ENCODE data around the gene SOX6. TPM values are rescaled to one million over a fixed set of nuclear protein-coding genes. Genes with fewer than 3 reads are reported as not detected.

SOX6 gene
- total RNA-seq, 1 donor from 2014 or later: not detected

- DNase-seq: no peak
- intact Hi-C loops (cut with micrococcal nuclease): loop anchor here (2.0 kb wide), 1 partner anchor 672 kb away; no protein-coding TSS in a partner anchor
- no peaks in the 10 kb centered on the region for H3K36me3 Mint-ChIP-seq (ENCODE audit: low read depth)
- no peaks in the 10 kb centered on the region for H3K9me3 Mint-ChIP-seq
- no peaks in the 10 kb centered on the region for H3K27me3 Mint-ChIP-seq
- no peak overlapping the region for H3K27ac Mint-ChIP-seq
- H3K4me1 Mint-ChIP-seq: no peaks in the 10 kb centered on the region
- H3K4me3 Mint-ChIP-seq: no peak overlapping the region
Measured at GRCh38 chr11:15940462-15941205, 415.7 kb downstream of the SOX6 start.

- Mint-ChIP-seq H3K27ac (no peak overlapping the region), H3K9me3 (no peaks in the 10 kb centered on the region), H3K4me3 (no peak overlapping the region), H3K36me3 (ENCODE audit: low read depth) (no peaks in the 10 kb centered on the region), H3K4me1 (no peaks in the 10 kb centered on the region), H3K27me3 (peaks cover 1% of the 10 kb centered on the region)
- DNase-seq: no peak
- intact Hi-C loops (cut with micrococcal nuclease): no loop called here
Measured at GRCh38 chr11:15938983-15939382, 417.4 kb downstream of the SOX6 start.

GRCh38 chr11:15938121-15938611, 418.2 kb downstream of the SOX6 start:
- Mint-ChIP-seq H3K9me3 (no peaks in the 10 kb centered on the region), H3K4me1 (no peaks in the 10 kb centered on the region), H3K27ac (no peak overlapping the region), H3K27me3 (peaks cover 4% of the 10 kb centered on the region), H3K36me3 (ENCODE audit: low read depth) (no peaks in the 10 kb centered on the region), H3K4me3 (no peak overlapping the region)
- intact Hi-C loops (cut with micrococcal nuclease): no loop called here
- DNase-seq: no peak

GRCh38 chr11:15937601-15938120, 418.7 kb downstream of the SOX6 start:
- H3K27me3 Mint-ChIP-seq: peaks cover 4% of the 10 kb centered on the region
- intact Hi-C loops (cut with micrococcal nuclease): no loop called here

GRCh38 chr11:15936011-15936410, 420.3 kb downstream of the SOX6 start:
- Mint-ChIP-seq H3K27me3 (peaks cover 4% of the 10 kb centered on the region), H3K9me3 (no peaks in the 10 kb centered on the region), H3K27ac (no peak overlapping the region), H3K4me3 (no peak overlapping the region), H3K4me1 (no peaks in the 10 kb centered on the region), H3K36me3 (ENCODE audit: low read depth) (no peaks in the 10 kb centered on the region)
- intact Hi-C loops (cut with micrococcal nuclease): no loop called here
- DNase-seq: no peak

More at GRCh38 chr11:15937601-15938120, 418.7 kb downstream of the SOX6 start:
- H3K27ac Mint-ChIP-seq: no peak overlapping the region
- no peaks in the 10 kb centered on the region for H3K9me3 Mint-ChIP-seq
- H3K36me3 Mint-ChIP-seq (ENCODE audit: low read depth): no peaks in the 10 kb centered on the region
- no peak overlapping the region for H3K4me3 Mint-ChIP-seq
- no peaks in the 10 kb centered on the region for H3K4me1 Mint-ChIP-seq
- no peak for DNase-seq

GRCh38 chr11:15935373-15935772, 421.0 kb downstream of the SOX6 start:
- H3K4me3 Mint-ChIP-seq: no peak overlapping the region
- intact Hi-C loops (cut with micrococcal nuclease): no loop called here
- H3K9me3 Mint-ChIP-seq: no peaks in the 10 kb centered on the region
- peaks cover 4% of the 10 kb centered on the region for H3K27me3 Mint-ChIP-seq
- H3K36me3 Mint-ChIP-seq (ENCODE audit: low read depth): no peaks in the 10 kb centered on the region
- DNase-seq: no peak
- no peak overlapping the region for H3K27ac Mint-ChIP-seq
- no peaks in the 10 kb centered on the region for H3K4me1 Mint-ChIP-seq

GRCh38 chr11:15933886-15934625, 422.3 kb downstream of the SOX6 start:
- peaks cover 4% of the 10 kb centered on the region for H3K27me3 Mint-ChIP-seq
- H3K27ac Mint-ChIP-seq: no peak overlapping the region
- DNase-seq: no peak
- no peak overlapping the region for H3K4me3 Mint-ChIP-seq
- no peaks in the 10 kb centered on the region for H3K4me1 Mint-ChIP-seq
- intact Hi-C loops (cut with micrococcal nuclease): no loop called here
- H3K9me3 Mint-ChIP-seq: no peaks in the 10 kb centered on the region
- no peaks in the 10 kb centered on the region for H3K36me3 Mint-ChIP-seq (ENCODE audit: low read depth)

GRCh38 chr11:15932417-15932816, 423.9 kb downstream of the SOX6 start:
- intact Hi-C loops (cut with micrococcal nuclease): no loop called here
- H3K4me1 Mint-ChIP-seq: no peaks in the 10 kb centered on the region
- no peak for DNase-seq
- no peak overlapping the region for H3K4me3 Mint-ChIP-seq
- peaks cover 4% of the 10 kb centered on the region for H3K27me3 Mint-ChIP-seq
- H3K9me3 Mint-ChIP-seq: no peaks in the 10 kb centered on the region
- no peak overlapping the region for H3K27ac Mint-ChIP-seq
- H3K36me3 Mint-ChIP-seq (ENCODE audit: low read depth): no peaks in the 10 kb centered on the region

GRCh38 chr11:15931497-15931896, 424.8 kb downstream of the SOX6 start:
- no peaks in the 10 kb centered on the region for H3K9me3 Mint-ChIP-seq
- H3K27ac Mint-ChIP-seq: no peak overlapping the region
- H3K36me3 Mint-ChIP-seq (ENCODE audit: low read depth): no peaks in the 10 kb centered on the region
- DNase-seq: no peak
- no peak overlapping the region for H3K4me3 Mint-ChIP-seq
- peaks cover 4% of the 10 kb centered on the region for H3K27me3 Mint-ChIP-seq
- no peaks in the 10 kb centered on the region for H3K4me1 Mint-ChIP-seq
- intact Hi-C loops (cut with micrococcal nuclease): no loop called here

GRCh38 chr11:15930442-15931025, 425.8 kb downstream of the SOX6 start:
- peaks cover 4% of the 10 kb centered on the region for H3K27me3 Mint-ChIP-seq
- no peak overlapping the region for H3K4me3 Mint-ChIP-seq
- no peaks in the 10 kb centered on the region for H3K9me3 Mint-ChIP-seq
- H3K4me1 Mint-ChIP-seq: no peaks in the 10 kb centered on the region
- no peaks in the 10 kb centered on the region for H3K36me3 Mint-ChIP-seq (ENCODE audit: low read depth)
- intact Hi-C loops (cut with micrococcal nuclease): no loop called here
- no peak overlapping the region for H3K27ac Mint-ChIP-seq
- DNase-seq: no peak

GRCh38 chr11:15929371-15929901, 426.9 kb downstream of the SOX6 start:
- H3K4me3 Mint-ChIP-seq: no peak overlapping the region
- no peaks in the 10 kb centered on the region for H3K36me3 Mint-ChIP-seq (ENCODE audit: low read depth)
- no peaks in the 10 kb centered on the region for H3K9me3 Mint-ChIP-seq
- peaks cover 3% of the 10 kb centered on the region for H3K27me3 Mint-ChIP-seq
- intact Hi-C loops (cut with micrococcal nuclease): no loop called here
- H3K27ac Mint-ChIP-seq: no peak overlapping the region
- H3K4me1 Mint-ChIP-seq: no peaks in the 10 kb centered on the region
- DNase-seq: no peak

GRCh38 chr11:15927864-15928217, 428.5 kb downstream of the SOX6 start:
- no peak for DNase-seq
- Mint-ChIP-seq H3K27ac (no peak overlapping the region), H3K36me3 (ENCODE audit: low read depth) (no peaks in the 10 kb centered on the region), H3K27me3 (no peaks in the 10 kb centered on the region), H3K9me3 (no peaks in the 10 kb centered on the region), H3K4me3 (no peak overlapping the region), H3K4me1 (no peaks in the 10 kb centered on the region)
- intact Hi-C loops (cut with micrococcal nuclease): no loop called here

GRCh38 chr11:15927196-15927863, 429.0 kb downstream of the SOX6 start:
- Mint-ChIP-seq H3K27ac (no peak overlapping the region), H3K9me3 (no peaks in the 10 kb centered on the region), H3K27me3 (no peaks in the 10 kb centered on the region), H3K4me3 (no peak overlapping the region), H3K4me1 (no peaks in the 10 kb centered on the region), H3K36me3 (ENCODE audit: low read depth) (no peaks in the 10 kb centered on the region)
- intact Hi-C loops (cut with micrococcal nuclease): no loop called here
- DNase-seq: no peak
